Stimulated activated CD8-positive, alpha-beta memory T cell treated with anti-CD3 and anti-CD28 coated beads, Interleukin-2, amount 100 ng/mL, for 48 hours (primary cell): ENCODE measurements around the gene OTUB1.
"Not testable (repeated sequence)": the region's sequence is repeated elsewhere in the genome, so short reads cannot be mapped to it uniquely, and the experiment has no call there.

ENCODE experiments used
- DNase-seq, 2 donors: peaks; one replicate each; pipeline ENCODE4 v3.0.0-alpha.2; 2020; ENCODE audit warnings: low read depth in 2 of 2

The OTUB1 gene

GRCh38 chr11:64042301-64042700, 56.1 kb downstream of the OTUB1 start:
- no peak for DNase-seq

GRCh38 chr11:64043545-64043944, 57.3 kb downstream of the OTUB1 start:
- no peak for DNase-seq

- DNase-seq: no peak
Measured at GRCh38 chr11:64044730-64045393, 58.6 kb downstream of the OTUB1 start.

- no peak for DNase-seq
Measured at GRCh38 chr11:64045700-64046099, 59.5 kb downstream of the OTUB1 start.

GRCh38 chr11:64047373-64047772, 61.1 kb downstream of the OTUB1 start:
- DNase-seq: not testable (repeated sequence)
